T1000 (cell line): Measurements from ENCODE around the gene PTRH1.
A peak's percentile ranks its signal among the peaks of the same experiment; 100 is the strongest.

Source experiments
- DNase-seq: peaks from one replicate; lab custom pipeline; 2025; ENCODE audit warnings: mixed read lengths; lab: John Stamatoyannopoulos, UW

The PTRH1 gene

DNA sequence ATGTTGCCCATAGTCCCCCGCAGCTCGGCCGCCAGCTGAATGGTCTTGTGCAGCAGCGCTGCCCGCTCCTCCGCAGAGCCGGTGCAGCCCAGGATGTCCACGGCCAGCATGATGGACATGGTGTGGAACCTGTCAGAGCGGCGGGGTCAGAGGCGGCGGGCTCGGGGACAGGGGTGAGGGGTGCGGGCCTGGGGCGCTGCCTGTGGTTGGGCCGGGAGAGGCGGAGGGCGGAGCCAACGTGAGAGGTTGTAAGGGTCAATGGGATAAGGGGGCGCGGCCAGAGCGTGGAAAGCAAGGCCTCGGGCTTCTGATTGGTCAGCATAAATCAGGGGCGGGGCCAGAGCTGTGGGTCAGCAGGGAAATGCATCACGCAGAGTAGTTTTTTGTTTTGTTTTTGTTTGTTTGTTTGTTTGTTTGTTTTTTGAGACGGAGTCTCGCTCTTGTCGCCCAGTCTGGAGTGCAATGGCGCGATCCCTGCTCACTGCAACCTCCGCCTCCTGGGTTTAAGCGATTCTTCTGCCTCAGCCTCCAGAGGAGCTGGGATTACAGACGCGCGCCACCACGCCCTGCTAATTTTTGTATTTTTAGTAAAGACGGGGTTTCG is 26.5 kb upstream of the PTRH1 start:
- no peak for DNase-seq

DNA sequence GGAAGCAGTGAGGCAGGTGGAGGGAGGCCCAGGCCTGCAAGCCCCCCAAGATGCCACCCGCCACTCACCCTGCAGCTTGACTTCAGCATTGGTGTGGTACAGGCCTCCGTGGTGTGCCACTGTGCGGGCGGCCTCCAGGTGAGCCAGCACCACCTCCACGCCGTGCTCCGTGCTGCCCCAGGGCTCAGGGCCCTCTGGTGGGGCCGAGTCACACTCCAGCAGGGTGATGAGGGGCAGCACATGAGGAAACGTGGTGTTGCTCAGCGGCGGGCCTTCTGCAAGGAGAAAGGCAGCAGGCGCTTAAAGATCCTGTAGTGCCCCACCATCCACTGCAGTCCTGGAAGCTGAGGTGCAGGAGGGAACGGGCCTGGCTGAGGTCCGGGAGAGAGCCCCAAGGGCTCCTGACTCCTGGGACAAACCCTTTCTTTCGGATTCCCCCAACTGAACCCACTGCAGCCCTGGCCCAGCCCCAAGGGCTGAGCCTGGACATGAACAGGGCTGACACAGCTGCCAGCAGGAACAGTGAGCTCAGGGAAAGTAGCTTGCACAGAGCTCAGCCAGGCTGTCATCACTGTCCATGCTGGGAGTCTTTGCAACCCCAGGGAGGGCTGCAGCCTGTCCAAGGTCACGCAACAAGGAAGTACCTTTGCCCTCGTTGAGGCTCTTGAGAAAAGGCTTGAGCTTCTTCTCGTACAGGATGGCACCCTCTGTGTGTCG is 24.3 kb upstream of the PTRH1 start:
- DNase-seq = no peak

DNA sequence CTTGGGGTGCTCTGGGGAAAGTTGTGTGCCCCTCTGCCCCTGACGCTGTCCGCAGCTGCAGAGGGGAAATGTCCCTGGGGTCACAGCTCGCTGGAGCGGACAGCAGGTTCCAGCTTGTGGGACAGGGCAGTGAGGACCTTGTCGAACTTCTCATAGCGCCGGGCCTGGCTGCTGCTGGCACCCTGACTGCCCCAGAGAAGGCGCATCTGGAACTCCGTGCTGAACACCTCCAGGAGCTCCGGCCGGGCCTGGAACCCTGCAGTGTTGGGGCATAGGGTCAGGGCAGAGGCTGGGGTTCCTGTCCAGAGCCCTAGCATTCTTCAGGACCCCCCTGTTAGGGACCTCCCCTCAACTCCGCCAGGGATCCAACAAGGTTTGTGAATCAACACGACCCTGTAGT is 23.2 kb upstream of the PTRH1 start:
- no peak for DNase-seq

DNA sequence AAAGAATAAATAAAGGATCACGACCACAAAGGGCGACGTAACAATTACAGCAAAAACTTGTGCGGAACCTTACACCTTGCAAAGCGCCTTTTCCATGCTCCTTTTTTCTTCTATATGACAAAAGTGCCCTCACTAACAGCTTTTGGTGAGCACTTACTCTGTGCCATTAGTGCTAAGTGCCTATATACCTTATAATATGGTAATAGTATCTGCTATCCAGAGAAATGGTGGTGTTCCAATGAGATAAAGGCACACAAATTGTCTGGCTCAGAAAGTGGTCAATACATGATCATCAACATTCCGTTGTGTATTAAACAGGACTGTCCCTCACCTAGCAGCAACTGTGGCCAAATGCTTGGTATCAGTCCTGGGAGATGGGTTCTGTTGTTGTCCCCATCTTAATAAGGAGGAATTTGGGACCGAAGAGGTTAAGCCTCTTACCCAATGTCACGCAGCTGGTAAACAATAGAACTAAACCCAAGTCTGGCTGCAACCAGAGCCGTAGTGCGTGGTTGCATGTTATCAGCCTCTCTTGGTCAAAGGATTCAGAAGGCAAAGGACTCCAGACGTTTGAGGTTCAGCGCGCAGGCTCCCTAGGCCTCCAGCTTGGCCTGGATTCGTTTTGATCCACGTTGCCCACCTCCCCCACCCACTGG is 20.2 kb upstream of the PTRH1 start:
- no peak for DNase-seq

DNA sequence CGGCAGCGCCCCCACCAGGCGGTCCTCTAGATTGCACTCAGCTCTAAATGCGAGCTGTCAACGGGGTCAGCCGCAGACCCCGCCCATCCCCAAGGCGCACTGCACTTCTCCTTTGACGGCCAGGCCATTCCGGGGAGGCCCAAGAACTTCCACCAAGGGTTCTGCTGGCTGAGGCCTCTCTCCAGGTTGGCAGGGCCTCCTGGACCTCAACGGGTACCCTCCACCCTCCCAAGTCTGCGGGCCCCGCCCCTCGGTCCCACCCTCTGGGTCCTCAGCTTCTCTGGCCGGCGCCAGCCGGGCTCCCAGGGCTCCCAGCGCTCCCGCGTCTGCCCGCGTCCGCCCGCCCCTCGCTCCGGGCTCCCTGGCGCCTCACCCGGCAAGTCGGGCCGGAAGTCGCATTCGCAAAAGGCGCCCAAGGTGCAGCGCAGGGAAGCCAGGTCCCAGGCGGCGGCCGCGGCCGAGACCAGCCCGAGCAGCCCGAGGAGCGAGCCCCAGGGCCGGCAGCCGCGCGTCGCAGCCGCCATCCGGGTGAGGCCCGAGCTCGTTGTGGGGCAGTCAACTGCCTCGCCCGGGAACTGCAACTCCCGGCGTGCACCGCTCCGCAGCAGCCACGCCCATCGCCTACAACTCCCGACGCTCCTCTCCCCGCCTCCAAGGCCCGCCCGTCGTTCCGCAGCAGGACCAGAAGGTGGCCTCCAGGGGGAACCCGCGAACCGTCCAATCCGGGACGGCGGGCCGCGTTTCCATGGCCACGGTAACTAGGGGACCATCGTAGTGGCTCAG is 19.5 kb upstream of the PTRH1 start, which contains the start of gene TOR2A:
TOR2A (minus strand) TSS at position 548 of the 783 bp plus-strand sequence; CDS start at position 524, 24 bp downstream.
- DNase-seq = peak; percentile 90

DNA sequence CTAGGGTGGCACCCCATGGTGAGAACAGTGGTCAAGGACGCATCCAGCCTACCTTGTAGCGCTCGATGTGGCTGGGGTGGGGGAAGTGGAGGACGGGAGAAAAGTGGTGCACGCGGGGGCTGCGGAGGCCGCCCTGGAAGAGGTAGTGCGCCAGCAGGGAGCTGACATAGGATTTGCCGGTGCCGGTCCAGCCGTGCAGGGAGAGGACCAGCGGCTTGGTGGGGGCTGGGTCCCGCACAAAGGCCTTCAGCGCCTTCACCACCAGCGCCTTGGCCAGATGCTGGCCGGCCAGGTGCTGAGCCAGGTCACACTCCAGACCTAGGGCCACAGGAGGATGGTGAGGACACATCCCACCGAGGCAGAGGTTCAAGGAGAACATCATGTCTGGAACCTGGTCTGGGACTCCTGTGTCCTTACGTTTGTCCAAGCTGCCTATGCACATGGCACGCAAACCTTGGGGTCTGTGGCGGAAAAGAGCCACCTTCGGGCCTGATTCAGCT is 18.8 kb upstream of the PTRH1 start:
- DNase-seq = no peak

DNA sequence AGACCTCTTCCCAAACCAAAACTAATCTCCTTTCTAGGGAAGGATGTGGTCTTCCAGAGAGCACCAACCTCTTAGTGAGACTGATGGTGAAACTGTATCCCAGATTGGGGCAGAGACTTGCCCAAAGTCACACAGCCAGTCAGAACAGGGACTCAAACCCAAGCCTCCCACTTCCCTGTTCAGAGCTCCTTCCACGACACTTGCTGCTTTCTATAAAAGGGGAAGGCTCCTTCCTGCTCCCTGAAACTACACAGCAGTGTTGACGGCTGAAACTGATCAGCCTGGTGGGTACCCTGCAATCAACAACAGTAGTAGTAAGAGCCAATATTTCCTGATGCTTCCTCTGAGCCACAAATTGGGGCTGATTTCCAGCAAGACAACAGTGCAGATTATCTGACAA is 18.2 kb upstream of the PTRH1 start:
- no peak for DNase-seq

DNA sequence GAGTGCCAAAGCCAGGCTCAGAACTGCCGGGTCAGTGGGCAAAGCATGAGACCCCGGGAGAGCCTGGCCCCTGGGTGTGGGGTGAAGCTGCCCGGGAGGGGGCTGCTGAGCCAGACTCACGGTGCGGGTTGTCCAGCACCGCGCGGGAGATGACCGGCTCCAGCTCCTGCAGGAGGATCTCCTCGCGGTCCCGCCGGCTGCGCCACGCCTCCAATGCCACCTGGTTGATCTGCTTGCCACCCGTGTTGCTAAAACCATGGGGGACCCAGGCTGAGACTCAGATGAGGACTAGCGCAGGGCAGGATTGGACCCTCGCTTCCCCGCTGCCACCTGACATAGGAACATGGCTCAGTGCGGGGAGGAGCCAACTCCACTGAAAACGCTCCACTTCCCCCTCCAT is 17.0 kb upstream of the PTRH1 start:
- no peak for DNase-seq

DNA sequence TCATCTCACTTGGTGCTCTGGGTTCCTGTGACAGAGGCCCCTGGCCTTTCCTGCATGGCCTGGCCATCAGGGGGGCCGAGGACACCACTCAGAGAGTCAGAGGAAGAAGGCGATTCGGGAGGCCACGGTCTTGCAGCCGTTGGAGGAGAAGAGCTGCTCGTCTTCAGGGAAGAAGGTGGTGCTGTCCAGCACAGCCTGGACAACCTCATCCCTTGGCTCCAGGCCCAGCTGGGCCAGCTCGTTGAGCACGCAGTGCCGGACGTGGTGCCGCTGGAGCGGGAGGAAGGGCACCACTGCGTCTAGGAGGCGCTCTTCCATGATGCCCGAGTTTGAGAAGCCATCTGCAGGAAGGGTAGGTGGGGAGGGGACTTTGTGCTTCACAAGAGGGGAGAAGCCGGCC is 16.5 kb upstream of the PTRH1 start:
- no peak for DNase-seq

DNA sequence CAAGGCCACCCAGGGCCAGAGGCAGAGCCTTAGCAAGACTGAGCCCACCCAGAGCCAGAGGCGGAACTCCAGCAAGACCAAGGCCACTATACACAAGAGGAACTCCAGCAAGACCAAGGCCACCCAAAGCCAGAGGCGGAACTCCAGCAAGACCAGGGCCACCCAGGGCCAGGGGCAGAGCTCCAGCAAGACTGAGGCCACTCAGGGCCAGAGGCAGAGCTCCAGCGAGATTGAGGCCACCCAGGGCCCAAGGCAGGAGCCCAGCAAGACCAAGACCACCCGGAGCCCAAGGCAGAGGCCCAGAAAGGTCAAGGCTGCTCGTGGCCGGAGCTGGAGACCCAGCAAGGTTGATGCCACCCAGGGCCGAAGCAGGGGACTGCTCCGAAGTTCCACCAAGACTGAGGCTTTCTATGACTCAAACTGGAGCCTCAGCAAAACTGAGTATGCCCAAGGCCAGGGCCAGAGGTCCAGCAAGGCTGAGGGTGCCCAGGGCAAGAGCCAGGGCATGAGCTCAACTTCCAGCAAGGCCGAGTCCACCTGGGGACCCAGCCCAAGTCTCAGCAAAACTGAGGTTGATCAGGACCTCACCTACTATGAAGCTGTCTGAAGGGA is 15.4 kb upstream of the PTRH1 start:
- no peak for DNase-seq

DNA sequence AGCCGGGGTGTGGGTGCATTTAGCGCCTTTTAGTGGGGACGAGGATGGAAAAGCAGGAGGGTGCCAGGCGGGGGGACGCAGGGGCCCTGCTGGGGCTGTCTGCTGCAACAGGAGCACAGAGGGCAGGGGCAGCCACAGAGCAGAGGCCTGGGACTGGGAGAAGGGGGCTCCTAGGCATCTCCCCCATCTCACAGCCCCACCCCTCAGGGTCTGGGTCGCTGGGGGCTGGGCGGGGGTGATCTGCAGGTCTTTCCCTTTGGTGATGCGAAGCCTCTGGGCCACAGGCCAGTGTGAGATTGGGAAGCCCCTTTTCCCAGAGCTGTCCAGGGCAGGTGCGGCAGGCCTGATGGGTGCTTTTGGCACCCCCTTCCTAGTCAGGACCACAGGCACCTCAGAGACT is 14.8 kb upstream of the PTRH1 start:
- DNase-seq = no peak

DNA sequence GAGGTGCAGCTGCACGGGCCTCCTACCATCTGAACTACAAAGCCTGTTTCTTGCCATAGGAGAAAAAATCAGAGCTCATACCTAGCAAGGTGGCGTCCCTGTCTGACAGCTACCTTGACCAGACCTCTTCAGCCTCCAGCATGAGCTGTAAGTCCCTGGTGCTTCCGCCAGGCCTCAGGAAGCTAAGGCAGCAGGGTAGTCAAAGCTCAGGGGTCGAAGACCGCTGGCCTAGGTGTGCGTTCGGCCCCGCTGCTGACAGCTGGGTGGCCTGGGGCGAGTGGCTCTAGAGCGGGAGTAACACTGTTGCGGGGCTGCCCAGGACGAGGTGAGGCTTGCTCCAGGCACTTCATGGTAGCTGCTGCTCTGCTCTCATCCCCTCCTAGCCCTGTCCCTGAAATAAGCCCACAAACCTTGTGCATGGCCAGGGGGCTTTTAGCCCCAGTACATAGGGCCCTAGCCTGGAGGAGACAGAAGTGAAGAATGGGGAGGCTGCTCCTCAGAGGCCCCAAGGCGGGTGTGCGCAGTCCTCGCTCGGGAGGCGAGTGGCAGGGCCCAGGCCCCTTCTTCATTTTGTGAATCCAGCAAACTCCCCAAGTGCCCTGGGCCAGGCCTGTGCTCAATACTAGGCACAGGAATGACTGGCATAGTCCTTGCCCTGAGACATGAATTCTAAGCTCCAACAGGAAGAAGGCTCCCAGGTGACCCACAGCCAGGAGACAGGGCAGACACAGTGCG is 14.2 kb upstream of the PTRH1 start:
- DNase-seq = no peak

DNA sequence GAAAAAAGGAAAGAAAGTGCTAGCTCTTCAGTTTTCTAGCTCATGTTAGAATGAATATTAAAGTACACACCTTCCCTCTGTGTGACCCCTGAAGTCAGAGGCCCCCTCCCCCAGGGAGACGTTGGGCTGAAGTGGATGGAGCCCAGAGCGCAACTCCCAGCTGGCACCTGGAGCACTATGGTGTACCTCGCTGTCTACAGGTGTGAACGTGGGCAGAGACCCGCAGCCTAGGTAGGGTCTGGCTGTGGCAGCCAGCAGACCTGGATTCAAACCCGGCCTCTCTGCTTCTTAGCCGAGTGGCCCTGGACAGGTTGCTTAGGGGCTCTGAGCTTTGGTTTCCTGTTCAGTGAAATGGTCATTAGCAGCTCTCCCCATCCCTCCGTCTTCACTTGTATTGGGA is 13.3 kb upstream of the PTRH1 start:
- no peak for DNase-seq

DNA sequence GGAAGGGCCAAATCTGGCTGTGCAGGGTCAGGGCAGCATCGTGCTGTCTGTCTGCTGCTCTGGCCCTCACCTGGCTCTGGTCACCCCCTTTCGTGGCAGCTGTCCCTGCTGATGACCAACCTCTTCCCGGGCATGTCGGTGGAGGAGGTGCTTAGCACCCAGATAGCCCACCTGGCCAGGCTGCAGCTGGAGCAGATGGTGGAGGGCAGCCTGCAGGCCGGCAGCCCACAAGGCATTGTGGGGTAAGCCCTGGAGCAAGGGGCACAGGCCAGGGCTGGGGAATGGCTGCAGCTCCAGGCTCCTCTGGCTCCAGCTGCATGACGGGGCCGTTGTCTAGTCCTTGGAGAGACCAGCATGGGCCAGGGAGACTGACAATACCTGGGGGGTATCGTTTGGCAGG is 11.4 kb upstream of the PTRH1 start:
- no peak for DNase-seq

DNA sequence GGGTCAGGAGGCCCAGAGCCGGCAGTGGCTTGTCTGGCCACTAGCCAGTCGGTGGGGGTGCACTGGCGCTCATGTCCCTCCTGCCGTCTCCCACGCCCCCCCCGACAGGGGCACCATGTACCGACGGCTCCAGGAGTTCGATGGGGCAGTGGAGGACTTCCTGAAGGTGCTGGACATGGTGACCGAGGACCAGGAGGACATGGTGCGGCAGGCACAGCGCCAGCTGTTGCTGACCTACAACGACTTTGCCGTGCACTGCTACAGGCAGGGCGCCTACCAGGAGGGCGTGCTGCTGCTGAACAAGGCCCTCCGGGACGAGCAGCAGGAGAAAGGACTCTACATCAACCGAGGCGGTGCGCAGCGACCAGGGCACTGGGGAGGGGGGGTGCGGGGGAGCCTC is 8.5 kb upstream of the PTRH1 start:
- DNase-seq = no peak

DNA sequence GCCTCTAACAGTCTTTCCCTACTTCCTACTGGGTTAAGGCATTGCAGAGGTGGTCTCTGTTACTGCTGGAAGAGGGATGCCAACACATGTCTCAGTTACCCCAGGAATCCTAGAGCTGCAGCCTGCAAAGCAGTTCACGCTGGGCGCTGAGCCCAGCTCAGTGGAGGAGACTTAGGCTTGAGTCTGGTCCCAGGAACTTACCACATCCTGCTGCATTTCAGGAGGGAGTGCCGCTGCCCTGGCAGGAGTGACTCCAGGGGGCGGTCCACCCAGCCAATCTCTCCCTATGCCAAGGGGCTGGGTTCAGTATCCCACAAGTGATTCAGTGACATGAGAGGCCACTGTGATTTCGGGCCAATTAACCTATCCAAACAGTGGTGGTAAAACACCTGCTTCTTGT is 8.0 kb upstream of the PTRH1 start:
- peak; percentile 35 for DNase-seq

DNA sequence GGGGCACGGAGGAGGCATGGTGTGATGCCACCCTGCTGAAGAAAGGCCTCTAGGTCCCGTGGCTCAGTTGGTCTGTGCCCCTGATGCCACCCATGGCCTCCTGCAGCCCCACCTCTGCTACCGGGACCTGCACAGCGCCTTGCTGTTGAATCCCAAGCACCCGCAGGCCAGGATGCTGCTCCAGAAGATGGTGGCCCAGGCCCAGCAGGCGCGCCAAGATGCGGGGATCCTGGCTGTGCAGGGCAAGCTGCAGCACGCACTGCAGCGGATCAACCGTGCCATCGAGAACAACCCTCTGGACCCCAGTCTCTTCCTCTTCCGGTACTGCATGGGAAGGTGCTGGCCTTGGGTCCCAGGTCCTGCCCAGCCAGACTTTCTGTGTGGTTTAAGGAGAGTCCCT is 7.5 kb upstream of the PTRH1 start:
- no peak for DNase-seq

DNA sequence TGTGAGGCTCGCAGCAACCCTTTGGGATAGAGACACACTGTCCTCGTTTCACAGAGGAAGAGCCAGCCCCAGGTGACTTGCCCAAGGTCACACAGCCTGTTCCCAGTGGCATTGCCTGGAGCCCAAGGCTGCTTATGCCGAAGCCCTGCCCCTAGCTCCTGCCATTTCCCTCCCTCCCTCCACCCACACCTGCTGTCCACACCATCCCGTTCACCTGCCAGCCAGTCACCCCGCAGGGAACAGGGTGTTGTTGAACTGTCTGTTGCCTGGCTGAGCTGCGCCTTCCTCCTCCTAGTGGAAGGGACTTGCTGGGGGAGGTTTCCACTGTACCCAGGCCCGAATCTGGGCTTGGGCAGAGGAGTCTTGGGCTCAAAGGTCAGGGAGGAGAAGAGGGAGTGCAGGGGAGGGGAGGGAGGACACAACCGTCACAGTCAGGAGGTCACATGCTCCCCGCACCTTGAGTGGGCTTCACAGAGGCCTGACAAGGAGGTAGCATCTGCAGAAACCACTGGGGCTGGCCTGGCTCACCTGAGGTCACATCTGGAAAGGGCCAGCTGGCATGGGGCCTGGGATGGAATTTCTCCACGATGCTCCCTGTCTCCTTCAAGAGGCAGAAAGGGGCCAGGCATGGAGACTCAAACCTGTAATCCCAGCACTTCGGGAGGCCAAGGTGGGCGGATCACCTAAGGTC is 6.7 kb upstream of the PTRH1 start:
- DNase-seq = no peak

DNA sequence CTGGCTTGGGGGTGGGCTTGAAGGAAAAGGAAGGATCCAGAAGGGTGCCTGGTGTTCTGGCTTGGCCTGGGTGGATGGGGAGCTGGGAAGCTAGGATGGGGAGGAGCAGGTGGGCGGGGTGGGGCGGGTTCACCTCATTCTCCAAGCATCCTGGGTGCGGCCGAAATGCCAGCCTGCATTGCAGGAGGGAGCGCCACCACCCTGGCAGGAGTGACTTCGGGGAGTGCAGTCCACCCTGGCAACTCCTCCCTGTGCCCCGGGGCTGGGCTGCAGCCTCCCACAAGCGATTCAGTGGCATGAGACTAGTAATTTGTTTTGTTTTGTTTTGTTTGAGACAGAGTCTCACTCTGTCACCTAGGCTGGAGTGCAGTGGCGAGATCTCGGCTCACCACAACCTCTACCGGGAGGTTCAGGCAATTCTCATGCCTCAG is 5.9 kb upstream of the PTRH1 start:
- DNase-seq = peak; percentile 53

DNA sequence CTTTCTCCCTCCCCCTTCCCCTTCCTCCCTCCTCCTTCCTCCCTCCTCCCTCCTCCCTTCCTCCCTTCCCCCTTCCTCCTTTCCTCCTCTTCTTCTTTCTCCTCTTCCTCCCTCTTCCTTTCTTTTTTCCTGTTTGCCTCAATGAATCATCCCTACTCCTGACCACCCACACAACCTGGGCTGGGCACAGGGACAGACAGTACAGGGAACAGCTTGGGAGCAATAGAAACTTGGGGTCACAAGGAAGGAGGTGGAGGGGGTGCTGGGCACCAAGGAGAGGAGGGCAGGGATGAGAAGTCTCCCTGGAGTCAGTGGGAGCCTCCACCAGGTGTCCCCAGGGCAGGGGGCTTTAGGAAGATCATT is 5.4 kb upstream of the PTRH1 start:
- DNase-seq = no peak
